GM10266 (cell line): ENCODE measurements around the gene SLC35D2.
"Not testable (repeated sequence)": the region's sequence is repeated elsewhere in the genome, so short reads cannot be mapped to it uniquely, and the experiment has no call there.

Experiments
- DNase-seq: peaks from one replicate; pipeline ENCODE4 v3.0.0; 2012; ENCODE audit errors: extremely low spot score
- TF ChIP-seq, protein P1 (sequence below): IDR thresholded peaks from 2 replicates; pipeline ENCODE4 v1.5.1; 2012; ENCODE audit warnings: mild to moderate bottlenecking, low read depth; ENCODE audit not compliant: control insufficient read depth, insufficient read depth; ENCODE audit errors: missing control alignments

SLC35D2 gene

GRCh38 chr9:96318921-96319565 lies 64.5 kb downstream of the SLC35D2 start:
- TF ChIP-seq, protein P1, sequence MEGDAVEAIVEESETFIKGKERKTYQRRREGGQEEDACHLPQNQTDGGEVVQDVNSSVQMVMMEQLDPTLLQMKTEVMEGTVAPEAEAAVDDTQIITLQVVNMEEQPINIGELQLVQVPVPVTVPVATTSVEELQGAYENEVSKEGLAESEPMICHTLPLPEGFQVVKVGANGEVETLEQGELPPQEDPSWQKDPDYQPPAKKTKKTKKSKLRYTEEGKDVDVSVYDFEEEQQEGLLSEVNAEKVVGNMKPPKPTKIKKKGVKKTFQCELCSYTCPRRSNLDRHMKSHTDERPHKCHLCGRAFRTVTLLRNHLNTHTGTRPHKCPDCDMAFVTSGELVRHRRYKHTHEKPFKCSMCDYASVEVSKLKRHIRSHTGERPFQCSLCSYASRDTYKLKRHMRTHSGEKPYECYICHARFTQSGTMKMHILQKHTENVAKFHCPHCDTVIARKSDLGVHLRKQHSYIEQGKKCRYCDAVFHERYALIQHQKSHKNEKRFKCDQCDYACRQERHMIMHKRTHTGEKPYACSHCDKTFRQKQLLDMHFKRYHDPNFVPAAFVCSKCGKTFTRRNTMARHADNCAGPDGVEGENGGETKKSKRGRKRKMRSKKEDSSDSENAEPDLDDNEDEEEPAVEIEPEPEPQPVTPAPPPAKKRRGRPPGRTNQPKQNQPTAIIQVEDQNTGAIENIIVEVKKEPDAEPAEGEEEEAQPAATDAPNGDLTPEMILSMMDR: no peak
- DNase-seq: no peak

DNA sequence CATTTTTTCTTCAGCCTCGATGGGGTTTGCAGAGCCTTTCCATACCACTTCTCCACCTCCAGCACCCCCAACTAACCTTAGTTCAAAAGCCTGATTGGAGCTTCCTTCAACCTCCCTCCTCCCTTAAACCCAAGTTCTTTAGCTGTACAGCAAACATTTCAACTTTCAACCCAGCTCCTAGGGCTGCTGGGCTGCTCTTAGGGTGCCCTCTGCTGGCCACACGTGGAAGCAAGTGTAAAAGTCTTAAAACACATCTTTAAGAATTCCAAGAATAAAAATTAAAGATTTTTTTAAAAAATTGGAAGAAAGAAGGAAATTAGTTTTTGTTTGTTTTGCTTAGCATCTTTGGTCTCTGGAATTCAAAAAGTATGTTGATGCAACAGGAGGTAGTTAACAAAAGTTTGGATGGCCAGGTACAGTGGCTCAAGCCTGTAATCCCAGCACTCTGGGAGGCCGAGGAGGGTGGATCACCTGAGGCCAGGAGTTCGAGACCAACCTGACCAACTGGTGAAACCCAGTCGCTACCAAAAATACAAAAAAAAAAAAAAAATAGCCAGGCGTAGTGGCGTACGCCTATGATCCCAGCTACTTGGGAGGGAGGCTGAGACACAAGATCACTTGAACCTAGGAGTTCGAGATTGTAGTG lies 66.1 kb downstream of the SLC35D2 start:
- peak; percentile 61 for DNase-seq
- TF ChIP-seq, protein P1: peak; percentile 82

GRCh38 chr9:96309850-96310249 lies 73.7 kb downstream of the SLC35D2 start:
- no peak for DNase-seq
- TF ChIP-seq, protein P1: no peak

DNA sequence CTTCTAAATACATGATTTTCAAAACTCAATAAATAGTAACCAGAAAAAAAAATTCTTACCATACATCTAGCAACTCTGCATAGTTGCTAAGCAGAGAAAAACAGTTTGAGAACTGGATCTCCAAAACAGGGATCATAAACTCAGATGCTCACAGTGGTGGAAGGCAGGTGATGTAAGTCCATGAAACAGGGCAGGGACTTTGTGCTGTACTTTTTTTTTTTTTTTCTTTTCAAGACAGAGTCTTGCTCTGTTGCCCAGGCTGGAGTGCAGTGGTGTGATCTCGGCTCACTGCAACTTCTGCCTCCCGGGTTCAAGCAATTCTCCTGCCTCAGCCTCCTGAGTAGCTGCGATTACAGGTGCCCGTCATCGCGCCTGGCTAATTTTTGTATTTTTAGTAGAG lies 76.6 kb downstream of the SLC35D2 start:
- not testable (repeated sequence) for DNase-seq

DNA sequence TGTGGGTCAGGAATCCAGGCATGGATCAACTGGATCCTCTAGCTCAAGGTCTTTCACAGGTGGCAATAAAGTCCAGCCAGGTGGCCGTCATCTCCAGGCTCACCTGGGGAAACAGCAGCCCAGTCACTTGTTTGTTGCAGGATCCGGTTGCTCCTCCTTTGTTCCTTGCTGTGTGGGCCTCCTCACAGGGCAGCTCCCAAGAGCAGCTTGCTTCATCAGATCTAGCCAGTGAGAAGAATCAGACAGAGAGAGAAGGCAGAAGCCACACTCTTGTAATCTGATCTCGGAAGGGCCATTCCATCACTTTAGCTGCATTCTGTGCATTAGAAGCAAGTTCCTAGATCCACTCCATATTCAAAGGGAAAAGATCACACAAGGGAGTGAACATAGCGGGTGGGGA lies 78.3 kb downstream of the SLC35D2 start:
- no peak for DNase-seq
- TF ChIP-seq, protein P1: no peak

- TF ChIP-seq, protein P1: no peak
- no peak for DNase-seq
Measured at GRCh38 chr9:96304230-96304629, 79.3 kb downstream of the SLC35D2 start.

- TF ChIP-seq, protein P1: no peak
- no peak for DNase-seq
Measured at GRCh38 chr9:96302021-96302420, 81.5 kb downstream of the SLC35D2 start, which contains the start of gene HSD17B3. TSS of gene HSD17B3 (minus strand) at chr9:96302176. CDS start at chr9:96302104, 72 bp downstream.
